Stimulated activated CD4-positive, alpha-beta T cell treated with anti-CD3 and anti-CD28 coated beads, Interleukin-12 subunit alpha, Interleukin-12 subunit beta, amount 100 ng/mL, for 48 hours (primary cell): ENCODE data around the gene PIK3CB.
"Not testable (repeated sequence)": the region's sequence is repeated elsewhere in the genome, so short reads cannot be mapped to it uniquely, and the experiment has no call there.

Source experiments
- DNase-seq, 3 donors: peaks; one replicate each; pipeline ENCODE4 v3.0.0-alpha.2; 2020; ENCODE audit warnings: low read depth in 2 of 3, low spot score in 1 of 3

PIK3CB gene

GRCh38 chr3:138767498-138768104 lies 67.1 kb downstream of the PIK3CB start:
- no peak for DNase-seq

- DNase-seq, result no peak
Observed at GRCh38 chr3:138761002-138761401, 73.7 kb downstream of the PIK3CB start.

- DNase-seq, result no peak
Observed at GRCh38 chr3:138748190-138748589, 86.5 kb downstream of the PIK3CB start.

GRCh38 chr3:138747225-138747624 lies 87.5 kb downstream of the PIK3CB start:
- no peak for DNase-seq

GRCh38 chr3:138740072-138740471 lies 94.7 kb downstream of the PIK3CB start:
- DNase-seq, result no peak

- DNase-seq, result no peak
Observed at GRCh38 chr3:138732456-138732855, 102.3 kb downstream of the PIK3CB start.

- no peak for DNase-seq
Observed at GRCh38 chr3:138726946-138727730, 107.6 kb downstream of the PIK3CB start.

- DNase-seq, result not testable (repeated sequence)
Observed at GRCh38 chr3:138726042-138726441, 108.7 kb downstream of the PIK3CB start.

GRCh38 chr3:138725116-138725515 lies 109.6 kb downstream of the PIK3CB start:
- no peak for DNase-seq

- no peak for DNase-seq
Observed at GRCh38 chr3:138724443-138724842, 110.3 kb downstream of the PIK3CB start.

- no peak for DNase-seq
Observed at GRCh38 chr3:138718849-138719248, 115.9 kb downstream of the PIK3CB start.

GRCh38 chr3:138717348-138717747 lies 117.4 kb downstream of the PIK3CB start:
- no peak for DNase-seq

GRCh38 chr3:138712086-138712485 lies 122.6 kb downstream of the PIK3CB start:
- DNase-seq, result no peak

- DNase-seq, result no peak
Observed at GRCh38 chr3:138705675-138706074, 129.1 kb downstream of the PIK3CB start.

- no peak for DNase-seq
Observed at GRCh38 chr3:138696666-138697370, 137.9 kb downstream of the PIK3CB start.

GRCh38 chr3:138694287-138695007 lies 140.3 kb downstream of the PIK3CB start:
- DNase-seq, result no peak

GRCh38 chr3:138692152-138692551 lies 142.6 kb downstream of the PIK3CB start:
- no peak for DNase-seq

GRCh38 chr3:138691351-138691750 lies 143.4 kb downstream of the PIK3CB start:
- DNase-seq, result no peak

- no peak for DNase-seq
Observed at GRCh38 chr3:138690036-138690435, 144.7 kb downstream of the PIK3CB start.

- DNase-seq, result no peak
Observed at GRCh38 chr3:138688871-138689299, 145.8 kb downstream of the PIK3CB start.

- DNase-seq, result no peak
Observed at GRCh38 chr3:138687236-138687635, 147.5 kb downstream of the PIK3CB start.
